Neural cell (in vitro differentiated cells): ENCODE data around the gene NPAS3. TPM values are rescaled to one million over a fixed set of nuclear protein-coding genes. Genes with fewer than 3 reads are reported as not detected.

Source experiments
- H2AFZ ChIP-seq: fragments of 200-600, 300-800 bp; sonication (generic), shearing (Covaris generic); 2 replicates; pipeline ENCODE4 v1.6.0; 2014; ENCODE audit warnings: low read depth, mild to moderate bottlenecking, antibody characterized with exemption, low read length, moderate library complexity
- H3F3A ChIP-seq: fragments of 200-600 bp; shearing (Covaris generic); 2 replicates; pipeline ENCODE4 v1.6.1; 2016; ENCODE audit warnings: mild to moderate bottlenecking, moderate library complexity, mixed read lengths, antibody characterized with exemption, low read length; ENCODE audit not compliant: insufficient read depth, poor library complexity, severe bottlenecking
- H3K27ac ChIP-seq: fragments of 200-600, 300-800 bp; sonication (generic), shearing (Covaris generic); 2 replicates; pipeline ENCODE4 v1.5.1; 2014; ENCODE audit warnings: mild to moderate bottlenecking, low read length, moderate library complexity
- H3K27me3 ChIP-seq: fragments of 300-800, 200-600 bp; sonication (generic), shearing (Covaris generic); 2 replicates; pipeline ENCODE4 v1.6.0; 2014; ENCODE audit warnings: mild to moderate bottlenecking, low read depth, low read length, moderate library complexity; ENCODE audit not compliant: insufficient read depth
- H3K36me3 ChIP-seq: fragments of 300-800, 200-600 bp; sonication (generic), shearing (Covaris generic); 2 replicates; pipeline ENCODE4 v1.5.1; 2014; ENCODE audit warnings: mild to moderate bottlenecking, antibody characterized with exemption, low read length, moderate library complexity; ENCODE audit not compliant: insufficient read depth
- H3K4me2 ChIP-seq: fragments of 300-800, 200-600 bp; sonication (generic), shearing (Covaris generic); 2 replicates; pipeline ENCODE4 v1.6.0; 2014; ENCODE audit warnings: mild to moderate bottlenecking, low read length
- H3K4me3 ChIP-seq: fragments of 300-800, 200-600 bp; sonication (generic), shearing (Covaris generic); 2 replicates; pipeline ENCODE4 v1.5.1; 2014; ENCODE audit warnings: mild to moderate bottlenecking, low read length, moderate library complexity
- H3K79me2 ChIP-seq: fragments of 200-600 bp; shearing (Covaris generic); replicated peaks from 2 replicates; pipeline ENCODE4 v1.6.0; 2014; ENCODE audit warnings: mild to moderate bottlenecking, low read length, moderate library complexity; ENCODE audit not compliant: insufficient read depth
- H3K9ac ChIP-seq: fragments of 300-800, 200-600 bp; sonication (generic), shearing (Covaris generic); 2 replicates; pipeline ENCODE4 v1.6.1; 2016; ENCODE audit warnings: mild to moderate bottlenecking, low read length, mixed read lengths
- H3K9me2 ChIP-seq: fragments of 200-600 bp; shearing (Covaris generic); 2 replicates; pipeline ENCODE4 v1.6.1; 2016; ENCODE audit warnings: mild to moderate bottlenecking, low read length, mixed read lengths; ENCODE audit not compliant: insufficient read depth
- H3K9me3 ChIP-seq: fragments of 200-600, 300-800 bp; sonication (generic), shearing (Covaris generic); 2 replicates; pipeline ENCODE4 v1.6.1; 2016; ENCODE audit warnings: mild to moderate bottlenecking, mixed run types, low read length, moderate library complexity, mixed read lengths
- H4K20me1 ChIP-seq: fragments of 200-600 bp; shearing (Covaris generic); 2 replicates; pipeline ENCODE4 v1.6.1; 2016; ENCODE audit warnings: mild to moderate bottlenecking, mixed run types; ENCODE audit not compliant: insufficient read depth
- EP300 ChIP-seq: fragments of 450-650 bp; conservative IDR thresholded peaks from 2 replicates; pipeline ENCODE4 v1.6.1; 2014; ENCODE audit warnings: antibody characterized with exemption, mild to moderate bottlenecking, moderate library complexity; ENCODE audit not compliant: poor library complexity, severe bottlenecking
- EZH2 ChIP-seq: fragments of 200-600, 300-800 bp; shearing (Covaris generic), sonication (generic); IDR thresholded peaks from 2 replicates; pipeline ENCODE4 v1.6.1; 2014; ENCODE audit warnings: antibody characterized with exemption, low read length, borderline replicate concordance, mild to moderate bottlenecking; ENCODE audit not compliant: insufficient read depth, poor library complexity, severe bottlenecking
- MXI1 ChIP-seq: fragments of 450-650 bp; conservative IDR thresholded peaks from 2 replicates; pipeline ENCODE4 v1.6.1; 2014; ENCODE audit warnings: antibody characterized with exemption, mild to moderate bottlenecking; ENCODE audit not compliant: poor library complexity, severe bottlenecking
- POLR2AphosphoS5 ChIP-seq: IDR thresholded peaks from 2 replicates; pipeline ENCODE4 v1.6.1; 2012
- RAD21 ChIP-seq: fragments of 450-650 bp; conservative IDR thresholded peaks from 2 replicates; pipeline ENCODE4 v1.6.1; 2014; ENCODE audit warnings: antibody characterized with exemption, mild to moderate bottlenecking, moderate library complexity
- REST ChIP-seq: IDR thresholded peaks from 2 replicates; pipeline ENCODE4 v1.6.1; 2012; ENCODE audit warnings: borderline replicate concordance
- SMC3 ChIP-seq: fragments of 450-650 bp; conservative IDR thresholded peaks from 2 replicates; pipeline ENCODE4 v1.6.1; 2014; ENCODE audit warnings: antibody characterized with exemption, mild to moderate bottlenecking, moderate library complexity; ENCODE audit not compliant: poor library complexity
- TAF1 ChIP-seq: IDR thresholded peaks from 2 replicates; pipeline ENCODE4 v1.6.1; 2012; ENCODE audit warnings: low read depth
- polyA plus RNA-seq: library from polyadenylated mRNA; depleted of rRNA; stranded (reverse); fragments of >200 nt; gene quantifications from 2 replicates; pipeline ENCODE4 v1.2.3, GENCODE V29; 2014
- TF ChIP-seq, protein P1 (sequence below): fragments of 450-650 bp; IDR thresholded peaks from 2 replicates; pipeline ENCODE4 v1.5.1; 2014; ENCODE audit warnings: antibody characterized with exemption, mild to moderate bottlenecking, moderate library complexity; ENCODE audit not compliant: poor library complexity, severe bottlenecking

NPAS3 gene
- polyA plus RNA-seq, 1 donor from 2014 or later, result 1.3 TPM

DNA sequence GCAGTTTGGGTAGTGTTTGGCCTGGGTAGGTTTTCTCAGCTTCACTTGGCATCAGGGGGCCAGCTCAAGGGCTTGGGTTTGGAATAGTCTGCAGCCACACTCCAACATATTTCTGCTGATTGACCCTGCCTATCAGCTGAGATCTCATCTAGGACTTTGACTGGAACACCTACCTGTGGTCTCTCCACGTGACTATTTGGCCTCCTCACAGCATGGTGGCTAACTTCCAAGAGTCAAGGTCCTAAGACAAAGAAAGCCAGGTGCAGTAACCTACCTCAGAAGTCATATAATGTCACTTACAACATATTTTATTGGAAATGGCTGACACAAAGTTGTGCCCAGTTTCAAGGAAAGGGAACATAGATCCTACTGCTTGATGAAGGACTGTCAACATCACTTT lies 531.2 kb downstream of the NPAS3 start:
- Histone ChIP-seq H3K79me2 (no peaks in the 10 kb centered on the region), H2AFZ (no peak overlapping the region), H3K4me3 (no peak overlapping the region), H3K9ac (no peak overlapping the region), H3K36me3 (no peaks in the 10 kb centered on the region), H3K4me2 (no peak overlapping the region), H3K9me3 (no peaks in the 10 kb centered on the region), H3K27me3 (no peaks in the 10 kb centered on the region), H3K9me2 (no peaks in the 10 kb centered on the region), H3K27ac (no peak overlapping the region), H3F3A (no peaks in the 10 kb centered on the region), H4K20me1 (no peaks in the 10 kb centered on the region)
- TF ChIP-seq, protein P1, sequence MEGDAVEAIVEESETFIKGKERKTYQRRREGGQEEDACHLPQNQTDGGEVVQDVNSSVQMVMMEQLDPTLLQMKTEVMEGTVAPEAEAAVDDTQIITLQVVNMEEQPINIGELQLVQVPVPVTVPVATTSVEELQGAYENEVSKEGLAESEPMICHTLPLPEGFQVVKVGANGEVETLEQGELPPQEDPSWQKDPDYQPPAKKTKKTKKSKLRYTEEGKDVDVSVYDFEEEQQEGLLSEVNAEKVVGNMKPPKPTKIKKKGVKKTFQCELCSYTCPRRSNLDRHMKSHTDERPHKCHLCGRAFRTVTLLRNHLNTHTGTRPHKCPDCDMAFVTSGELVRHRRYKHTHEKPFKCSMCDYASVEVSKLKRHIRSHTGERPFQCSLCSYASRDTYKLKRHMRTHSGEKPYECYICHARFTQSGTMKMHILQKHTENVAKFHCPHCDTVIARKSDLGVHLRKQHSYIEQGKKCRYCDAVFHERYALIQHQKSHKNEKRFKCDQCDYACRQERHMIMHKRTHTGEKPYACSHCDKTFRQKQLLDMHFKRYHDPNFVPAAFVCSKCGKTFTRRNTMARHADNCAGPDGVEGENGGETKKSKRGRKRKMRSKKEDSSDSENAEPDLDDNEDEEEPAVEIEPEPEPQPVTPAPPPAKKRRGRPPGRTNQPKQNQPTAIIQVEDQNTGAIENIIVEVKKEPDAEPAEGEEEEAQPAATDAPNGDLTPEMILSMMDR, result no peak
- TF ChIP-seq EZH2, result no peak
- no peak for TF ChIP-seq REST

DNA sequence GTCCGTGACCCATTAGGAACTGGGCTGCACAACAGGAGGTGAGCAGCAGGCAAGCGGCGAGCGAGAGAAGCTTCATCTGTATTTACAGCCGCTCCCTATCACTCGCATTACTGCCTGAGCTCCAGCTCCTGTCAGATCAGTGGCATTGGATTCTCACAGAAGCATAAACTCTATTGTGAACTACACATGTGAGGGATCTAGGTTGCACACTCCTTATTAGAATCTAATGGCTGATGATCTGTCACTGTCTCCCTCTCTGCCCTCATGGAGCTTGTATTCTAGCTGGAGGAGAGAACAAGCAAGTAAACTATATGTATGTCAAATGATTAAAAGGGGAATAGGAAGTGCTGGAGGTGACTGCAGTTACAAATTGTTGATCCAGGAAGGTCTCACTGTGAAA lies 533.1 kb downstream of the NPAS3 start:
- no peaks in the 10 kb centered on the region for H4K20me1 ChIP-seq
- no peaks in the 10 kb centered on the region for H3F3A ChIP-seq
- no peaks in the 10 kb centered on the region for H3K9me2 ChIP-seq
- no peak overlapping the region for H3K27ac ChIP-seq
- H3K4me3 ChIP-seq, result no peak overlapping the region
- H3K9ac ChIP-seq, result no peak overlapping the region
- no peaks in the 10 kb centered on the region for H3K9me3 ChIP-seq
- no peaks in the 10 kb centered on the region for H3K36me3 ChIP-seq
- no peak overlapping the region for H3K4me2 ChIP-seq
- H2AFZ ChIP-seq, result no peak overlapping the region
- no peaks in the 10 kb centered on the region for H3K79me2 ChIP-seq
- TF ChIP-seq EP300 (no peak), MXI1 (no peak), RAD21 (no peak), REST (no peak), TAF1 (no peak), POLR2AphosphoS5 (no peak), SMC3 (no peak), EZH2 (no peak)
- TF ChIP-seq, protein P1, result no peak
- peaks cover 4% of the 10 kb centered on the region for H3K27me3 ChIP-seq
